ENCODE data around the gene HSPG2.
"Not testable (repeated sequence)": the region's sequence is repeated elsewhere in the genome, so short reads cannot be mapped to it uniquely, and the experiment has no call there.

Gene HSPG2

GRCh38 chr1:21776925-21777324 lies 160.2 kb downstream of the HSPG2 start:
- H3K36me3 Mint-ChIP-seq (ENCODE audit: low read depth) = peaks cover 14% of the 10 kb centered on the region
- H3K9me3 Mint-ChIP-seq; H3K27ac Mint-ChIP-seq; H3K4me3 Mint-ChIP-seq; intact Hi-C loops (cut with micrococcal nuclease); H3K27me3 Mint-ChIP-seq: not testable (repeated sequence)
- peaks cover 47% of the 10 kb centered on the region for H3K4me1 Mint-ChIP-seq (ENCODE audit: low read depth)

GRCh38 chr1:21775985-21776562 lies 161.0 kb downstream of the HSPG2 start:
- Mint-ChIP-seq H3K36me3 (ENCODE audit: low read depth) (peaks cover 11% of the 10 kb centered on the region), H3K27me3 (no peaks in the 10 kb centered on the region), H3K4me3 (no peak overlapping the region), H3K27ac (no peak overlapping the region), H3K9me3 (no peaks in the 10 kb centered on the region), H3K4me1 (ENCODE audit: low read depth) (peaks cover 50% of the 10 kb centered on the region)
- intact Hi-C loops (cut with micrococcal nuclease) = no loop called here

- intact Hi-C loops (cut with micrococcal nuclease) = no loop called here
- H3K27ac Mint-ChIP-seq = no peak overlapping the region
- peaks cover 11% of the 10 kb centered on the region for H3K36me3 Mint-ChIP-seq (ENCODE audit: low read depth)
- H3K27me3 Mint-ChIP-seq = no peaks in the 10 kb centered on the region
- H3K4me1 Mint-ChIP-seq (ENCODE audit: low read depth) = peaks cover 53% of the 10 kb centered on the region
- H3K9me3 Mint-ChIP-seq = no peaks in the 10 kb centered on the region
- H3K4me3 Mint-ChIP-seq = no peak overlapping the region
Measured at GRCh38 chr1:21775550-21775914, 161.6 kb downstream of the HSPG2 start.

- intact Hi-C loops (cut with micrococcal nuclease) = no loop called here
- no peak overlapping the region for H3K27ac Mint-ChIP-seq
- peaks cover 11% of the 10 kb centered on the region for H3K36me3 Mint-ChIP-seq (ENCODE audit: low read depth)
- no peak overlapping the region for H3K4me3 Mint-ChIP-seq
- no peaks in the 10 kb centered on the region for H3K9me3 Mint-ChIP-seq
- H3K4me1 Mint-ChIP-seq (ENCODE audit: low read depth) = peaks cover 53% of the 10 kb centered on the region
- H3K27me3 Mint-ChIP-seq = no peaks in the 10 kb centered on the region
Measured at GRCh38 chr1:21774835-21775549, 162.1 kb downstream of the HSPG2 start.

GRCh38 chr1:21773585-21773984 lies 163.5 kb downstream of the HSPG2 start:
- Mint-ChIP-seq H3K27me3 (no peaks in the 10 kb centered on the region), H3K36me3 (ENCODE audit: low read depth) (peaks cover 17% of the 10 kb centered on the region), H3K4me3 (no peak overlapping the region), H3K9me3 (no peaks in the 10 kb centered on the region), H3K27ac (peak overlapping the region; percentile 63), H3K4me1 (ENCODE audit: low read depth) (peaks cover 60% of the 10 kb centered on the region)
- intact Hi-C loops (cut with micrococcal nuclease) = no loop called here
